HepG2 (cell line): Measurements from ENCODE around the gene PAPSS1. TPM values are rescaled to one million over a fixed set of nuclear protein-coding genes. Genes with fewer than 3 reads are reported as not detected.

ENCODE experiments used
- ATRX ChIP-seq: sonication (generic); formaldehyde crosslinking; IDR thresholded peaks from 2 replicates; pipeline ENCODE4 v1.4.0; 2020; ENCODE audit warnings: missing genetic modification reagents, borderline replicate concordance
- DNMT3B ChIP-seq: conservative IDR thresholded peaks from 2 replicates; pipeline ENCODE4 v1.6.1; 2016; ENCODE audit warnings: missing biosample characterization, control low read depth
- EP300 ChIP-seq, 3 experiments: sonication (generic) in 1 of 3; formaldehyde crosslinking in 1 of 3; IDR thresholded peaks; 2 replicates each; pipeline versions ENCODE4 v1.5.1 to v1.6.1; 2011 to 2020; ENCODE audit warnings: low read depth in 2 of 3, low read length in 2 of 3, borderline replicate concordance in 1 of 3, improper control_type of control experiment in 1 of 3, mild to moderate bottlenecking in 1 of 3, missing genetic modification reagents in 1 of 3, moderate library complexity in 1 of 3
- NFE2 ChIP-seq: sonication (generic); formaldehyde crosslinking; IDR thresholded peaks from 2 replicates; pipeline ENCODE4 v1.4.0; 2020; ENCODE audit warnings: missing genetic modification reagents
- NFIC ChIP-seq: IDR thresholded peaks from 2 replicates; pipeline ENCODE4 v1.6.1; 2012; ENCODE audit warnings: mild to moderate bottlenecking, low read length, inconsistent platforms
- POLR2AphosphoS2 ChIP-seq: IDR thresholded peaks from 2 replicates; pipeline ENCODE4 v1.6.1; 2011; ENCODE audit warnings: low read depth, low read length, improper control_type of control experiment
- SAP130 ChIP-seq: IDR thresholded peaks from 2 replicates; pipeline ENCODE4 v1.6.1; 2016; ENCODE audit warnings: low read depth
- SIN3A ChIP-seq: IDR thresholded peaks from 2 replicates; pipeline ENCODE4 v1.6.1; 2011; ENCODE audit warnings: low read depth, mild to moderate bottlenecking, control low read depth, low read length, borderline replicate concordance
- SOX6 ChIP-seq, 2 experiments: fragments of 450-650 bp in 1 of 2; sonication (generic) in 1 of 2; formaldehyde crosslinking in 1 of 2; IDR thresholded peaks; 2 replicates each; pipeline versions ENCODE4 v1.4.0 to v1.6.1; 2017 to 2020; ENCODE audit warnings: antibody characterized with exemption in 1 of 2, mild to moderate bottlenecking in 1 of 2, missing genetic modification reagents in 1 of 2
- TARDBP ChIP-seq: sonication (generic); formaldehyde crosslinking; IDR thresholded peaks from 2 replicates; pipeline ENCODE4 v1.8.0; 2022; ENCODE audit warnings: mild to moderate bottlenecking, missing genetic modification reagents
- ZBTB38 ChIP-seq: sonication (generic); formaldehyde crosslinking; IDR thresholded peaks from 2 replicates; pipeline ENCODE4 v1.5.1; 2020; ENCODE audit warnings: mild to moderate bottlenecking, missing genetic modification reagents
- ZC3H13 ChIP-seq: sonication (generic); formaldehyde crosslinking; IDR thresholded peaks from 2 replicates; pipeline ENCODE4 v1.8.1; 2023; ENCODE audit warnings: mild to moderate bottlenecking, missing genetic modification reagents, moderate library complexity
- ZNF138 ChIP-seq: sonication (generic); formaldehyde crosslinking; IDR thresholded peaks from 2 replicates; pipeline ENCODE4 v1.5.0; 2020; ENCODE audit warnings: mild to moderate bottlenecking, low read depth, missing genetic modification reagents
- ZNF460 ChIP-seq: sonication (generic); formaldehyde crosslinking; IDR thresholded peaks from 2 replicates; pipeline ENCODE4 v1.5.1; 2020; ENCODE audit warnings: missing genetic modification reagents, mild to moderate bottlenecking, borderline replicate concordance
- polyA plus RNA-seq, 8 experiments: library from polyadenylated mRNA; depleted of rRNA in 3 of 8; stranded (reverse) in 7 of 8; unstranded in 1 of 8; fragments of >200 nt; fragmentation: Illumina TruSeq in 4 of 8; extraction: Trizol in 4 of 8; gene quantifications; 2 replicates each; pipeline versions ENCODE4 v1.2.1 to v1.2.3, GENCODE V29; 2011 to 2016; ENCODE audit warnings: low read depth in 4 of 8, missing spikeins in 1 of 8, mixed read lengths in 1 of 8; ENCODE audit not compliant: insufficient read depth in 1 of 8
- total RNA-seq, 5 experiments: library from RNA; depleted of rRNA; stranded (reverse); fragments of >200 nt; fragmentation: Illumina TruSeq; extraction: Trizol; gene quantifications; 2 replicates each; pipeline ENCODE4 v1.2.3, GENCODE V29; 2016; ENCODE audit warnings: low read depth in 1 of 5
- TF ChIP-seq, protein P1 (sequence below): sonication (generic); formaldehyde crosslinking; IDR thresholded peaks from 2 replicates; pipeline ENCODE4 v1.9.0; 2022; ENCODE audit warnings: missing genetic modification reagents, mild to moderate bottlenecking, borderline replicate concordance
- TF ChIP-seq, protein P2 (sequence below): sonication (generic); formaldehyde crosslinking; IDR thresholded peaks from 2 replicates; pipeline ENCODE4 v1.9.0; 2022; ENCODE audit warnings: low read depth, missing genetic modification reagents
- TF ChIP-seq, protein P3 (sequence below): conservative IDR thresholded peaks from 2 replicates; pipeline ENCODE4 v1.6.1; 2018; ENCODE audit warnings: missing genetic modification reagents

Gene PAPSS1
- total and polyA plus RNA-seq, 2 of the 13 experiments (the other 11 are each of a cell fraction or from before 2014, with no cell fraction given): 105 to 126 TPM

DNA sequence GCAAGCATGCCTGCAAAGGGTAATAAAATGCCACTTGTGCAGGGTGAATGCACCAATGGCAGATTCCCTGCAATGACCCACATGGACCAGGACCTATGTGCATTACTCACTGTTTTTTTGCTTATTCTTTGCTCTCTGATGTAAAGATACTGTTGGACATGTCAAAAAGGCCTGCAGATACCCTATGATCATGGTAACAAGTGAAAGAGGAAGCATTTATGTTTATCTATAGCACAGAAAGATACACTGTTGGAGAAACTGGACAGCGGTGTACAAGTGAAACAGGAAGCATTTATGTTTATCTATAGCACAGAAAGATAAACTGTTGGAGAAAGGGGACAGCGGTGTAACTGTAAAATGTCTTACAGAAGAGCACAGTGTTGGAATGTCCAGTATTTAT lies 127.5 kb downstream of the PAPSS1 start (continued):
- TF ChIP-seq, protein P1, sequence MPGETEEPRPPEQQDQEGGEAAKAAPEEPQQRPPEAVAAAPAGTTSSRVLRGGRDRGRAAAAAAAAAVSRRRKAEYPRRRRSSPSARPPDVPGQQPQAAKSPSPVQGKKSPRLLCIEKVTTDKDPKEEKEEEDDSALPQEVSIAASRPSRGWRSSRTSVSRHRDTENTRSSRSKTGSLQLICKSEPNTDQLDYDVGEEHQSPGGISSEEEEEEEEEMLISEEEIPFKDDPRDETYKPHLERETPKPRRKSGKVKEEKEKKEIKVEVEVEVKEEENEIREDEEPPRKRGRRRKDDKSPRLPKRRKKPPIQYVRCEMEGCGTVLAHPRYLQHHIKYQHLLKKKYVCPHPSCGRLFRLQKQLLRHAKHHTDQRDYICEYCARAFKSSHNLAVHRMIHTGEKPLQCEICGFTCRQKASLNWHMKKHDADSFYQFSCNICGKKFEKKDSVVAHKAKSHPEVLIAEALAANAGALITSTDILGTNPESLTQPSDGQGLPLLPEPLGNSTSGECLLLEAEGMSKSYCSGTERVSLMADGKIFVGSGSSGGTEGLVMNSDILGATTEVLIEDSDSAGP (CRISPR knock-in tag): no peak
- TF ChIP-seq DNMT3B (CRISPR knock-in tag) (no peak), ATRX (CRISPR knock-in tag) (no peak), SAP130 (CRISPR knock-in tag) (peak; percentile 48; the same call in 1 of the 2 replicates), TARDBP (no peak), EP300 (IDR thresholded peaks at IDR 0.05; ENCODE audit: low read depth in 2 of 2, low read length in 2 of 2) (peak in 1 of 2 experiments; percentile 16; a peak in 1 of 4 replicates), EP300 (CRISPR knock-in tag; IDR thresholded peaks at IDR 0.05; ENCODE audit: borderline replicate concordance) (no peak), NFE2 (CRISPR knock-in tag) (no peak), ZNF138 (CRISPR knock-in tag) (no peak), ZNF460 (no peak), SOX6 (IDR thresholded peaks at IDR 0.05) (no peak), SOX6 (CRISPR knock-in tag; IDR thresholded peaks at IDR 0.05) (peak; percentile 31; the same call in 1 of the 2 replicates), ZC3H13 (CRISPR knock-in tag) (no peak), NFIC (peak; percentile 65; the same call in 1 of the 2 replicates), POLR2AphosphoS2 (no peak), ZBTB38 (no peak), SIN3A (no peak)
- TF ChIP-seq, protein P2, sequence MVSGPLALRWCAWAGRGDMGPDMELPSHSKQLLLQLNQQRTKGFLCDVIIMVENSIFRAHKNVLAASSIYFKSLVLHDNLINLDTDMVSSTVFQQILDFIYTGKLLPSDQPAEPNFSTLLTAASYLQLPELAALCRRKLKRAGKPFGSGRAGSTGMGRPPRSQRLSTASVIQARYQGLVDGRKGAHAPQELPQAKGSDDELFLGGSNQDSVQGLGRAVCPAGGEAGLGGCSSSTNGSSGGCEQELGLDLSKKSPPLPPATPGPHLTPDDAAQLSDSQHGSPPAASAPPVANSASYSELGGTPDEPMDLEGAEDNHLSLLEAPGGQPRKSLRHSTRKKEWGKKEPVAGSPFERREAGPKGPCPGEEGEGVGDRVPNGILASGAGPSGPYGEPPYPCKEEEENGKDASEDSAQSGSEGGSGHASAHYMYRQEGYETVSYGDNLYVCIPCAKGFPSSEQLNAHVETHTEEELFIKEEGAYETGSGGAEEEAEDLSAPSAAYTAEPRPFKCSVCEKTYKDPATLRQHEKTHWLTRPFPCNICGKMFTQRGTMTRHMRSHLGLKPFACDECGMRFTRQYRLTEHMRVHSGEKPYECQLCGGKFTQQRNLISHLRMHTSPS (CRISPR knock-in tag): no peak
- TF ChIP-seq, protein P3, sequence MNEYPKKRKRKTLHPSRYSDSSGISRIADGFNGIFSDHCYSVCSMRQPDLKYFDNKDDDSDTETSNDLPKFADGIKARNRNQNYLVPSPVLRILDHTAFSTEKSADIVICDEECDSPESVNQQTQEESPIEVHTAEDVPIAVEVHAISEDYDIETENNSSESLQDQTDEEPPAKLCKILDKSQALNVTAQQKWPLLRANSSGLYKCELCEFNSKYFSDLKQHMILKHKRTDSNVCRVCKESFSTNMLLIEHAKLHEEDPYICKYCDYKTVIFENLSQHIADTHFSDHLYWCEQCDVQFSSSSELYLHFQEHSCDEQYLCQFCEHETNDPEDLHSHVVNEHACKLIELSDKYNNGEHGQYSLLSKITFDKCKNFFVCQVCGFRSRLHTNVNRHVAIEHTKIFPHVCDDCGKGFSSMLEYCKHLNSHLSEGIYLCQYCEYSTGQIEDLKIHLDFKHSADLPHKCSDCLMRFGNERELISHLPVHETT: no peak
